ENCODE measurements around the gene IL4I1.

GRCh38 chr19:49855676-49856573 lies 40.8 kb downstream of the IL4I1 start:
- TF ChIP-seq POLR2A (IDR thresholded peaks at IDR 0.05) (no peak), CTCF (IDR thresholded peaks at IDR 0.05) (no peak), POLR2AphosphoS5 (IDR thresholded peaks at IDR 0.05; ENCODE audit: insufficient read depth in 1 of 2, low read depth in 1 of 2) (no peak)
